Adipose tissue (tissue), 3 donors: ENCODE results near the gene CTBP2. TPM values are rescaled to one million over a fixed set of nuclear protein-coding genes. Genes with fewer than 3 reads are reported as not detected.

Source experiments
- H3K27ac ChIP-seq: one replicate; pipeline ENCODE4 v1.5.1; 2013; ENCODE audit warnings: low read depth, low read length
- WGBS, 3 donors: extraction: QIAGEN DNeasy Blood & Tissue Kit; methylation state at CpG; one replicate each; pipeline ENCODE4 v1.1.7; 2013; 5-methylcytosine and 5-hydroxymethylcytosine counted together
- polyA plus RNA-seq, 3 donors: library from polyadenylated mRNA; stranded (reverse); fragments of 200-250 nt; gene quantifications; one replicate each; pipeline ENCODE4 v1.2.3, GENCODE V29; 2013
- donor health status: healthy with polysubstance abuse.
- donor health status: Bipolar disorder and iron deficiency.
- donor health status: healthy.

CTBP2 gene
- polyA plus RNA-seq, 3 donors = 18.9 to 29.8 (median 29.5) TPM

DNA sequence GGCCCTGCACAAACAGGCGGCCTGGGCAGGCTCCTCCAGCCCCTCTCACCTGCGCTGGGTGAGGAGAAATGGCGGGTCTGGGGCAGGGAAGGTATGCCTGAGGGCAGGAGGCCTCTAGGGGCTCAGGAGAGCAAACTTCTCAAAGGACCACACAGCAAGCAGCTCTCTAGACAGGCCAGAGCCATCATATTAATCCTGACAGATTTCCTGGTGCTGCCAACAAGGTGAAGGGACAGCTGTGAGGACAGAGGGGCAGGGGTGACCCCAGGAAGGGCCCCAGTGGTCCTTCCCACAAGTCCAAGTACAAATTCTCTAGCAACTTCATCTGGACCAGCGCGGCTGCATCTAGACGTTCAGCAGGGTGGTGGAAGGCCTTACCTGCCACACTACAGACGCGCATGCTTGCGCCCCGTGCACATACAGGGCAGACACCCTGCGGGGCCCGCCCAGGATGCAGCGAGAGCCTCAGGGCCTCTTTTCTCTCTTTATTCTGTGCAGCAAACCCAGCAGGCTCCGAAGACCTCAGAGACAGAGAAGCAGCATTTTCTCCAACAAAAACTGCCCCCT lies 156.4 kb downstream of the CTBP2 start:
- no peak overlapping the region for H3K27ac ChIP-seq
- WGBS, 3 donors = 95% methylated on average over 12 to 14 of the region's 14 CpGs

DNA sequence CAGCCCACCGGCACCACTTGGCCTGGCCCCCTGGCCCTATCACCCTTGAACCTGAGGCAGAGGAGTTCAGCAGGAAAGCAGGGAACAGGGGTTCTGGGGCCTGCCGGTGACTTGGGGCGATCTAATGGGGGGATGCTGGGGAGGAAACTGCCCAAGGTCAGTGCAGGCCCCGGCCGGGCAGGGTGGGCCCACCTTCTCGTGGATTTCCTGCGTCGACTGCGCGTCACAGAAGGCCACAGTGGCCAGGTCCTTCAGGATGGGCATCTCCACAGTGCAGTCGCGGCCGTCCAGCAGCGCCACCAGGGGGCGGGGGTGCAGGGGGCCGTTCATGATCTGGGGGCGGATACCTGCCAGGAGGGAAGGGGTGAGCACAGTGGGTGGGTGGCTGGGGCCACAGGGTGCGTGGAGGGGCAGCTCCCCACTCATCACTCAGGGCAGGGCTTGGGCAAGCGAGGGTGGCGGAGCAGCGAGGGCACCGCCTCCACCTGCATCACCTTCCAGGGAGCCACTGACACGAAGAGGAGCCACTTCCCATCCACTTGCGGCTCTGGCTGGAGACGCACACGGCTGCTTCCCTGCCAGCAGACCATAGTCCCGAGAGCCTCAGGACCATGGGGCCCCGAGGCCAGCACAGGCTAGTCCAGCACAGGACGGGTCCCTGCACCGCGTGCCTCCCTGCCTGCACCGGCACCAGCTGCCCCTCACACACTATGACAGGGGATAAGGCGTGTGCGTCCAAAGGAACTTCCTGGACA lies 157.0 kb downstream of the CTBP2 start:
- no peak overlapping the region for H3K27ac ChIP-seq
- WGBS, 3 donors = 90 to 92% (median 92%) methylated on average over 29 to 34 of the region's 34 CpGs

DNA sequence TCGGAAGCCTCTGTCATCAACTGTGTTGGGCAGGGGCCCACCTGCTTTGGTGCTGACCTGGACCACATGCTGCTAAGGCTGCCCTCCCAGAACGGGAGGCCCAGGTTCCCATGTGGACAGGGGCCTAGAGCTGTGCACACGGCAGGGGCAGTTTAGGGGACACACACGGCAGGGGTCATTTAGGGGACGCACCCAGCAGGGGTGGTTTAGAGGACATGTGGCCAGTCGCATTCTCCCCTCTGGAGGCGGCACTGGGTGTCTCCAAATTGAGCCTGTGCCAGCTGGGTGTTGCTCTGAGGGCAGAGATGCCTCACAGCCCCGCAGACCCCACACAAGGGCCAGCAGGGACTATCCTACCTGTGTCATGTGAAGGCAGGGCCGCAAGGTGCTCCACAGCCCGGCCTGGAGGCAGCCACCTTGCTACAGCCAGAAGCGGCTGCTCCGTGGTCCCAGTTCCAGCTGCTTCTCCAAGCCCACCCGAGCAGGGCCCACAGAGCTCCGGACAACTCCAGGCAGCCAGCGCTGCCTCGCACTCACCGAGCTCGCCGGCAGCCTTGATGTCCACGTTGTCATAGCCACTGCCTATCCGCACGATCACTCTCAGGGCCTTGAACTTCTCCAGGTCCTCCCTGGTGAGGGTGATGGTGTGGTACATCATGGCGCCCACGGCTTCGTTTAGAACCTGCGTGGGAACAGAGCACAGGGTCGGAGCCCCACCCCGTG lies 157.8 kb downstream of the CTBP2 start:
- 84 to 95% (median 91%) methylated on average over 28 of the region's 28 CpGs for WGBS, 3 donors
- H3K27ac ChIP-seq = no peak overlapping the region

DNA sequence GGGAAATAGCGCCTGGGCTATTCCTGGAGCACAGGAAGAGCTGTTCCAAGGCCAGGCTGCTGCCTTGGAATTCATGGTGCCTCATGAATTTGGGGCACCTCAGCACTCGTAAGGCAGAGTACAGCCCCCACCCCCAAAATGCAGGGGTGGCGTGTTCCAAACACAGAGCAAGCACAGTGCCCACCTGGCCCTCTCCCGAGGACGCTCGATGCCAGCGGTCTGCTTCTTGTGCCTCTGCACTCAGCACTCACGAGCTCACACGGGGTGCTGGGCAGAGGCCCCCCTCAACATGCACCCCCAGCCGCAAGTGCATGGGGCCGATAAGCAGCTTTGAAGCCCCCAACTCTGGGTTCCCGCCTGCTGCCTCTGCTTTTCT lies 158.3 kb downstream of the CTBP2 start:
- 83 to 87% (median 87%) methylated on average over 12 of the region's 12 CpGs for WGBS, 3 donors
- H3K27ac ChIP-seq = no peak overlapping the region

DNA sequence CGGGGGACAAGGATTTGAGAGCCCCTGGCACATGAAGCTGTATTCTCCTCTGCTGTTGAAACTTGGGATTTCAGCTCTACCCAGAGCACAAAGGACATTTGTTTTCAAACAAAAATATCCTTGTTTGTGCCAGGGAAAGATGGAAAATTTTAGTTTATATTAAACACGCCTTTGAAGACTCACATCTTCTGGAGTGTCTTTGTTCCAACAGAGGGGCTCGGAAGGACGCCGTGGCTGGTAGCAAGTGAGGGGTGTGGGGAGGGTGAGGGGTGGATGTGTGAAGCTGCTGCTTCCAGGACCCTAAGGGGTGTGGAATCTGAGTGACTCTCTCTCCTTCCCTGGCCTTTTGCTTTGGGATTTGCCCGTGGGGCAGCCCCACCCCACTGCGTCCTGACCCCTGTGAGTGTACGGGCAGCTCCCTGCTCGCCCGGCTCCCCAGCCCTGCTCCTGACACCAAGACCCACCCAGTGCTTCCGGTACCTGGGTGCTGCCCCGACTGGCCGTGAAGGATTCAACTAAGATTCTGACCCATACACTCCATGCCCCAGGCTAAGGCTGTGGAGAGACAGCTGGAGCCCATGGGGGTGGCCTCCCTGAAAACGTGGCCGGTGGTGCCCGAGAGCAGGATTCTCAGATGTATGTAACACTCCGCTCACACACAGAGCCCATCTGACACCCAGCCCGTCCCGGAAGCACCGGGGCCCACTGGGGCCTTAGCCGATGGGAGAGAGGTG lies 158.9 kb downstream of the CTBP2 start:
- H3K27ac ChIP-seq = no peak overlapping the region
- WGBS, 3 donors = 66 to 76% (median 74%) methylated on average over 21 of the region's 21 CpGs

DNA sequence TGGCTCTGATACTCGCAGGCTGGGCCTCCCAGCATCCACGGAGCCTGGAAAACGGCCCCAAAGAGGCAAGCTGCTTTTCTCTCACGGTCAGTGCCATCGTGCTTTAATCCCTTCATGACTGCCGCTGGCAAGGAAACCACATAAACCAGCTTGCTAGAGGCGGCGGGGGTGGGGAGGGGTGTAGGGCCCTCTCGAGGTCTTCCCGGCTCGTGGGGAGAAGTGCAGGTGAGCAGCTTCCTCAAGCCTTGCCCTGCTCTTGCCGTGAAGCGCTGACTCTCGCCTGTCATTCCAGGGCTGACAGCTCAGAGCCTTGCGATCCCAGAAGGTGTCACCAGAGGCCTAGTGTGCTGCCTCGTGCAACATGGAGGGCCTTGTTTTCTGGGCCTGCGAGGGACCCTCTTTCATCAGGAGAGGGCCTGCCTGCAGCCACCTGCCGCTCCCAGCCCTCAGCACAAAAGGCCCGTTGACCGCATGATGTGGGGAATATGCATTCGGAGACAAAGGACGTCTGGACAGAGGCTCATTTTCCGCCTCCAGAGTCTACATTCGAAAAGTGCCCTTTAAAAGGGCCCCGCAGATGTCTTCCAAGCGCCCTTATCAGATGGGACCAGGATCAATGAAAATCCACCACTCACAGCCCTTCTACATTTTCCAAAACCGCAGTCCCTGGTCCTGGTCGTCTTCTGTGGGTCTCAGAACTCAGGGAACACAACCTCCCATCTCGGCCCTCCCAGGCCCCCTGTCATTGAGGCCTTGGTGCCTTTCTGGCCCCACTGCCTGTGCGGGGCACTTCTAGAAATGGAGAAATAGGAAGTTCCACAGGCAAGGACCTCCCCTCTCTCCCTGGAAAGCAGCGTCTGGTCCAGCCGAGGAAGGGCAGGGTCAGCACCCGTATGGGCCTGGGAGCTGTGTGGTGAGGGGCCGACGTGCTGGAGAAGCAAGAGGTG lies 159.7 kb downstream of the CTBP2 start:
- 39 to 80% (median 70%) methylated on average over 35 of the region's 35 CpGs for WGBS, 3 donors
- H3K27ac ChIP-seq = no peak overlapping the region

DNA sequence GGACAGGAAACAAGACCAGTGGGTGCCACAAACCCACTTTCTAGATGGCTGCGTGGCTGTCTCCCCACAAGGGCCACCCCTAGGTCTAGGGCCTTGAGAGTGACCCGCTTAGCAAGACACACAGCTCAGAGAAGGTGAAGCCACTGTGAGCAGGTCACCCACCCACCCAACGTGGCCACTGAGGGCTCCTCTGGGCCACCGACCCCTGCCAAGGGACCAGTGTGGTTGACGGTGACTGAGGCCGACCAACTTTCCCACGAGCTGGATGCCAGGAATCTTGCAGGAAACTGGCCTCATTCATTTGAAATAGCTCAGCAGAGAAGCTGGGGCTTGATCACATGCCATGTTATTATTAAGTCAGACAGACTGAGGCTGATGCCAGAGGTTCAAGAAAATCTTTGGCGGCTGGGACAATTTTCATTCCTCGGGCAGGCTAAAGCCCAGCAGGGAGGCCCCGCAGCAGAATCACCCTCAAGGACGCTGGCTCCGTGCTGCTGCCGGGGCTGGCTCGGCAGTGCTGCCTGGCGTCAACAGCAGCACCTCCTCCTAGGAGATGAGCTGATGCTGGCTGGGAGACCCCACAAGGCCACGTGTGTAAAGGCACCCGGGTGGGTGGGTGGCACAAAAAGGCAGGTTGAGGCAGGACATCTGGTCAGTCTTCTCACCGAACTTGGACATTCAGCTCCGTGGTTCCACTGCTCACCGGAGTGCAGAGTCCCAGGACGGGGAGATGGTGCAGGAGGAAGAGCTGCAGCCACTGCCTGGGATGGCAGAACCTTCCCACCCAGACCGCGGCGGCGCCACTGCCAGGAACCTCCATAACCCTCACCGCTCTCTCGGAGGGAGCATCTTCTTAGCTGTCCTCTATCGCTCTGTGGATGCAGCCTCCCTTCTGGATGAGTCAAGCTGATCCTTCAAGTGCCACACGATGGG lies 160.7 kb downstream of the CTBP2 start:
- H3K27ac ChIP-seq = no peak overlapping the region
- WGBS, 3 donors = 55 to 73% (median 66%) methylated on average over 29 of the region's 29 CpGs

DNA sequence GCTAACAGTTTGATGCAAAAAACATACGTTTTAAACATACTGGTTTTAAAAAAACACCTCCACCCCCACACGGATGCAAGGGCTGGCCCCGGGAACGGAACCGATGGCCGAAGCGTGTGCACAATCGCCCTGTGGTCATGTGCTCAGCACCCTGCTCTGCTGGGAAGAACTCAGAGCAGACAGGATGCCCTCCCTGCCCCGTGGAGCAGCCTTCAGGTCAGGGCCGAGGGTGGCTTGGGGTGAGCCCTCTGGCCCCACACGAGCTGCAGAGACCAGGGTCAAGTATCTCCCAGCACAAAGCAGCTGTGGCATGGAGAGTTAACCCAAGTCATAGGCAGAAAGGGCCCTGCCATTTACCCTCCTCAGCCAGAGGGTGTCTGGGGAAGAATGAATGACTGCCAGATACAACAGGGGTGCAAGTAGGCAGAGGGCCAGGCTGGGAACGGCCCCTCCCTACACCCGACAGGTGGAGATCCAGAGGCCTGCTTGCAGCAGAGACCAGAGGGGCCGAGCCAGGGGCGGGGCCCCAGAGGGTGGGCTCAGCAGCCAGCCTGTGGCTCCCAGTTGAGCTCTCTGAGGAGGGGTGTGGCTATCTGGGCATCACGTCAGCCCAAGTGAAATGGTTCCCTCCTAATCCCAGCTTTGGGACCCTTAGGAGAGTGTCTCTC lies 161.6 kb downstream of the CTBP2 start:
- no peak overlapping the region for H3K27ac ChIP-seq
- 81 to 85% (median 85%) methylated on average over 16 of the region's 16 CpGs for WGBS, 3 donors

DNA sequence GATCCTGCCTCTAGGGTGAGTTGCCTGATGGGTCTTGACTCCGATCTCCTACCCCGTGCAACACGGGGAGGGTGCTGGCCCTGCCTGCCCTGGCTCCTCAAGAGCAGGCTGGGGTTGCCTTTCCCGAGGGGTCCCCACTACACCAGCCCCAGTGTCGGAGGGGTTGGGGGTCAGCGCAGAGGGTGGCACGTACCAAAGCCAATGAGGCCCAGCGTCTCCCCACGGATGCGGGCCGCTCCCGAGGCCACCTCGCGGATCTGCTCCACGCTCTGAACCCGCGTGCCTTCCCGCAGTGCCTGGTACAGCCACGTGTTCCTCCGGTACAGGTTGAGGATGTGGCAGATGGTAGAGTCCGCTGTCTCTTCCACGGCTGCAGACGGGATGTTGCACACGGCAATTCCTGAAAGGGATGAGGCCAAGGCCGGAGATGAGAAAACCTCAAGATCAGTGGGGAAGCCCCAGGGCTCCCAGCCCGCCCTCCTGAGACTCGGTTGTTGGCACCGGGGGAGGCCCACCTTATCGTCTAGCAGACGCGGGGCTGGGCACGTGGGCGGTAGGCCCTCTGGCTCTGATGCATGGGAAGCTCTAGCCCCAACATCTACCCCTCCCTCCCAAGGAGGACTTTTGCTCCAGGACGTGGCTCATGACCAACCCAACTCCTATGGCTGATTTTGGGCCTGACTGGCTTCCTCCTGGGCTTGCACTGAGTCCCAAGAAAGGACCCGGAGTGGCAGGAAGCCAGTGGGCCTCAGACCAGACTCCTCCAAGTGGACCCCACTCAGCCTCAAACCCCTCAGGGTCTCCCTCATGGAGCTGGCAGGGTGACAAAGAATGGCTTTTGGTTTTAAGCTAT lies 162.4 kb downstream of the CTBP2 start:
- H3K27ac ChIP-seq = no peak overlapping the region
- WGBS, 3 donors = 90% methylated on average over 35 of the region's 35 CpGs

DNA sequence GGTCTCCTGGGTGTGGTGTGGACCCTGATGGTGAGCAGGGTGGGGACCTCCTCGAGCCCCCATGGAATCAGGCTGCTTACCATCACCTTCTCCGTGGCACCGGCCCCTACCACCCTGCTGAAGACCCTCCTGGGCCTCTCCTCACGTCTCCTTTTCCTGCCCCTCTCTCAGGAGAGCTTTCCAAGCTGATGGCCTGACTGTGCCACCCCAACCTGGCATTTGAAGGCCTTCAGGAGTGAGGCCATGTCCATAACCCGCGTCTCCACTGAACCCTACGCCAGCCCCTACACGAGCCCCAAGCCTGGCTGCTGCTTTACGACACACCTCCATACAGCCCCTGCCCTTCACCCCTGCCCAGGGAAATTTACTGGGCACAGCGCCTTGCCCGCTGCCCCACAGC lies 163.1 kb downstream of the CTBP2 start:
- H3K27ac ChIP-seq = no peak overlapping the region
- WGBS, 3 donors = 89 to 94% (median 92%) methylated on average over 11 of the region's 11 CpGs

DNA sequence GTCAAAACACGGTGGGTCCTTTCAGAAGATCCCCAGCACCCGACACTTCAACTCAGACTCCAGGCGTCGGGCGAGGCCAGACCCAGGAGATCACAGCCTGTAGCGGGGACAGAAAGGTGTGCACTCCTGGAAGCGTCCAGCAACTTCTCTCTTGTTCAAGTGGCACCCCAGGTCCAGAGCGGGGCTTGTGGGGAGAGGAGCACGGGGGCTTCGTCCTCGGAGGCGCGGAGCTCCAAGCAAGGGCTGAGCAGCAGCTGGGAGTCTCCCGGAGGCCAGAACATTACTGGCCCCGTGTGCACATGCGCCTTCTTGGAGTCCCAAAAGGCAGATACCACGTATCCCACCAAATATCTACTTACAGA lies 163.5 kb downstream of the CTBP2 start:
- H3K27ac ChIP-seq = no peak overlapping the region
- WGBS, 3 donors = 87 to 94% (median 90%) methylated on average over 17 of the region's 17 CpGs

DNA sequence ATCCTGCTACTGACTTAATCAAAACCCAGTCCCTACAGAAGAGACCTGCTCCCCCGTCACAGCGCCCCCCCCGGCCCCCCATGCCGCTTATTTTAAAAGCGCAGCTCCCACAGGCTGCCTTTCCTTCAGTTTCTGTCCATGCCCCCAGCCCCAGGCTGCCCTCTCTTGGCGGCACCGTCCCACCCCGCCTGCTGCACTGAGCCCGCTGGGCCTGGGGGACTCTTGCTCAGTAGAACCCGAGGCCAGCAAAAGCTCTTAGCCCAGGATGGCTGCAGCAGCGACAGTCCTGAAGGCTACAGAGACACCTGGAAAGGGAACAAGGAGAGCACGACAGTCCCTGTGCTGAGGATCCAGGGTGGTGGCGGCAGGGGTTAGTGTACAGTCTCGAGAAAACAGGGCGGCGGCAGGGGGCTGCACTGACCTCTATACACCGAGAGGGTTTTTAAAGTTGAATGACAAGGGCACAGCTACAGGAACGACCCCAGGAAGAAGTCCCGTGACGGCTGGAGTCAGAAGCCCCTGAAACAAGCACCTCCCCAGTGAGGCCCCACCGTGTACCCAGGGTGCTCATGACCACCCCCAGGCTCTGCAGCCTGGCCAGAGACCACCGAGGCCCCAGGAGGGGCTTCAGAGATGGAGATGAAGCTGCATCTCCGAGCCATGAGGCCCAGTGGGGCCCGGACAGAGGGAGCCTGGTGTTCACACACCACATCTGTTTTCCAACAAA lies 164.1 kb downstream of the CTBP2 start:
- WGBS, 3 donors = 81 to 92% (median 89%) methylated on average over 24 of the region's 24 CpGs

DNA sequence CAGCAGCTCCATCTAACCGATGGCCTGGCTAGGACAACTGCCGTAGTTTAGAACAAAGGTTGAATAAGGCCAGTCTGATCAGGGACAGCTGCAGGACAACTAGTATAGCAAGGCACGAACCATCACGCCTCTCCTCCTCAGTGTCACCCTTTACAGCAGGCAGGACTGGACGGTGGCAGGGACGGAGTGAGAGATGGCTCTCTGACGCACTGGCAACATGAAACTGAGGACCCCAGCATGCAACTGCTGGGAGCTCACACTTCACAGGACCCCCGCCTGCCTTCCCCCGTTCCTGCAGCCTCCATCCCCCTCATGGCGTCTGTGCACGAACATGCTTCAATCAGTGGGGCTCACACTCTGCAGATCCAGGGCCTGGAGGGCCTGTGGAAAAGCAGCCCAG lies 164.8 kb downstream of the CTBP2 start:
- 93 to 95% (median 94%) methylated on average over 11 of the region's 11 CpGs for WGBS, 3 donors
- no peak overlapping the region for H3K27ac ChIP-seq

More for the DNA sequence above, 164.1 kb downstream of the CTBP2 start:
- no peak overlapping the region for H3K27ac ChIP-seq

DNA sequence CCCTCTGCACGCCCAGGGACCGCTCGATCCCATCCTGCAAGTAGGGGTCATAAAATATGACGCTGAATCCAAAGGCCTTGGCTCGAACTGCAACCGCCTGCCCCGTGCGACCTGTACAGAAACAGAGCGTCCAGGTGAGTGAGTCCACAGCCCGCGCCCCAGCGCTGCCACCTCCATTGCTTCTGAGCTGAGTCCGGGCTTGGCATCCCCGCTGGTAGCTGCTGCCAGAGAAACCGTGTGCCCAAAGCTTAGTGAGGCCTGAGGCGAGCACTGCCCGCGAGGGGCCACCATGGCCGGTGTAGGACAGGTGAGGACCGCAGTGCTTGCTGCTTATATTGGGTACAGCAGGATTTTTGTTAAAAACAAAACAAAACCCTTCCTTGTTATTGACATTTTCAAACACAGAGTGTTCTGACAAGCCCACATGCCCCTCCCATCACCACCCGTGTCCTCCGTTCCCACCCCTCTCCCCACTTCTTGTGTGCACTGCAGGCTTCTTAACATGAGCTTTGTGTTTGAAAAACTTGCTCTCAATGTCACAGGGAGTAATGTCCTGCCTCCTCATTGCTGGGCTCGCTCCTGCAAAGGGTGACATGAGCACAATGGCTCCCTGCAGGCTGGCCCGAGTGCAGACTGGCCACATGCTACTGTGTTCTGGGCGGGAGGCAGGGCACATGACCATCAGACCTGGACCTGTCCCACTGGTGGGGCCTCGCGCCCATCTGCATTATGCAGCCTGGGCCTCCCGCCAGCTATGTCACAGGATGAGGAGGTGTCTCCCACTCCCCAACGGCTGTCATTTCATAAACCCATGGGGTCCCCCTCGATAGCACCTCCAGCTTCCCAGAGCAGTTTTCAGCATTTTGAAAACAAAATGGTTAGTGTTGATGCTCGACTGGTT lies 165.5 kb downstream of the CTBP2 start:
- H3K27ac ChIP-seq = no peak overlapping the region
- WGBS, 3 donors = 82 to 90% (median 89%) methylated on average over 31 of the region's 31 CpGs
